ENCODE measurements around the gene CELF2. TPM values are rescaled to one million over a fixed set of nuclear protein-coding genes. Genes with fewer than 3 reads are reported as not detected.

CELF2 gene
- total RNA-seq, 4 donors from 2014 or later = 27.0 to 44.1 (median 31.3) TPM

DNA sequence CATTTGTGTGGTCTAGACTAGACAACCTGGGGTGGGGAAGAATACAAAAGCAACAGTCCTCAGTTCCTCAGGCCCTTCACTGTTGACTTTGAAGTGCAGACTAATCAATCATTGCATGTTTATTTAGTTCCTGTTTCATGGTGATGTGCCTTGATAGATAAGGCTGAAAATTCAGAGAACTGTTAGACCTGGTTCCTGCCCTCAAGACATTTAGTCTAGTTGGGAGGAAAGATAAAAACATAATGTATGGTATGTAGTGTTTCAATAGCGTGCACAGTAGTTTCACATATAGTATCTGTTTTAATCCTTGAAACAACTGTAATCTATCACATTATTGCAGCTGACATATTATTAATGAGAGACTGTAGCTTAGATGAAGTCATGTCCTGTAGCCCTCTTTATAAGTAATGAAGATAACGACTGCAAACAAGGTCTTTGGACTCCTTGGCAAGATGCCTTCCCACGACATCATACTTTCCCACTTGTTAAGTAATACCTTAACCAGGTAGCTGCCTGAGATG, 124.0 kb downstream of the CELF2 start:
- H3K36me3 ChIP-seq = no peaks in the 10 kb centered on the region
- no peak overlapping the region for H3K4me3 ChIP-seq
- H3K9me3 ChIP-seq = no peaks in the 10 kb centered on the region
- in situ Hi-C loops (cut with MboI; ENCODE audit: low pct_ligation_motif_present in 1 of 4, low pct_unique_long_range_greater_than_20kb in 1 of 4, low sequenced_read_pairs in 3 of 4) = no loop called here
- peaks cover 2 to 38% (median 25%) of the 10 kb centered on the region in 4 donors for H3K4me1 ChIP-seq
- WGBS, 2 donors (ENCODE audit: low coverage in 1 of 2) = 41 to 49% methylated on average over 3 of the region's 3 CpGs
- no peaks in the 10 kb centered on the region for H3K27me3 ChIP-seq
- intact Hi-C loops (cut with DNase I; ENCODE audit: low total_unique reads) = no loop called here
- TF ChIP-seq, protein P1, sequence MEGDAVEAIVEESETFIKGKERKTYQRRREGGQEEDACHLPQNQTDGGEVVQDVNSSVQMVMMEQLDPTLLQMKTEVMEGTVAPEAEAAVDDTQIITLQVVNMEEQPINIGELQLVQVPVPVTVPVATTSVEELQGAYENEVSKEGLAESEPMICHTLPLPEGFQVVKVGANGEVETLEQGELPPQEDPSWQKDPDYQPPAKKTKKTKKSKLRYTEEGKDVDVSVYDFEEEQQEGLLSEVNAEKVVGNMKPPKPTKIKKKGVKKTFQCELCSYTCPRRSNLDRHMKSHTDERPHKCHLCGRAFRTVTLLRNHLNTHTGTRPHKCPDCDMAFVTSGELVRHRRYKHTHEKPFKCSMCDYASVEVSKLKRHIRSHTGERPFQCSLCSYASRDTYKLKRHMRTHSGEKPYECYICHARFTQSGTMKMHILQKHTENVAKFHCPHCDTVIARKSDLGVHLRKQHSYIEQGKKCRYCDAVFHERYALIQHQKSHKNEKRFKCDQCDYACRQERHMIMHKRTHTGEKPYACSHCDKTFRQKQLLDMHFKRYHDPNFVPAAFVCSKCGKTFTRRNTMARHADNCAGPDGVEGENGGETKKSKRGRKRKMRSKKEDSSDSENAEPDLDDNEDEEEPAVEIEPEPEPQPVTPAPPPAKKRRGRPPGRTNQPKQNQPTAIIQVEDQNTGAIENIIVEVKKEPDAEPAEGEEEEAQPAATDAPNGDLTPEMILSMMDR (IDR thresholded peaks at IDR 0.05) = no peak
- TF ChIP-seq POLR2AphosphoS5 (IDR thresholded peaks at IDR 0.05) = peak in 1 of 3 donors; percentile 23
- TF ChIP-seq EP300 (IDR thresholded peaks at IDR 0.05; ENCODE audit: low read depth) = no peak
- TF ChIP-seq POLR2A (IDR thresholded peaks at IDR 0.05) = no peak
- peak overlapping the region in 1 of 4 donors; percentile 27 for H3K27ac ChIP-seq
- peak; percentile 75 for DNase-seq

DNA sequence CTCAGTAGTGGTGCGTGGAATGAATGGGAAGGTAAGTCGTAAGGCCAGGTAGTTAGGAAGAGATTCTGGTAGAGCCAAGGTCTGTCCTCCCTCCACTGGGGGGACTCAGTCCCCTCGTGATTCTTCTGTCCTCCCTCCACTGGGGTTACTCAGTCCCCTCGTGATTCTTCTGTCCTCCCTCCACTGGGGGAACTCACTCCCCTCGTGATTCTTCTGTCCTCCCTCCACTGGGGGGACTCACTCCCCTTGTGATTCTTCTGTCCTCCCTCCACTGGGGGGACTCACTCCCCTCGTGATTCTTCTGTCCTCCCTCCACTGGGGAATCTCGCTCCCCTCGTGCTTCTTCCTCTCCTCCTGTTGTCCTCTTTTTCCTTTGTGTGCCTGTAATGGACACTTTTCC, 125.1 kb downstream of the CELF2 start:
- Histone ChIP-seq H3K9me3 (no peaks in the 10 kb centered on the region), H3K36me3 (no peaks in the 10 kb centered on the region), H3K27ac (no peak overlapping the region), H3K27me3 (no peaks in the 10 kb centered on the region), H3K4me1 (peaks cover 2 to 48% (median 28%) of the 10 kb centered on the region in 4 donors), H3K4me3 (no peak overlapping the region)
- no peak for DNase-seq
- in situ Hi-C loops (cut with MboI; ENCODE audit: low pct_ligation_motif_present in 1 of 4, low pct_unique_long_range_greater_than_20kb in 1 of 4, low sequenced_read_pairs in 3 of 4) = no loop called here
- TF ChIP-seq POLR2AphosphoS5 (IDR thresholded peaks at IDR 0.05) (no peak), POLR2A (IDR thresholded peaks at IDR 0.05) (no peak), EP300 (IDR thresholded peaks at IDR 0.05; ENCODE audit: low read depth) (no peak)
- TF ChIP-seq, protein P1 (IDR thresholded peaks at IDR 0.05) = no peak
- 80 to 82% methylated on average over 8 of the region's 8 CpGs for WGBS, 2 donors (ENCODE audit: low coverage in 1 of 2)
- intact Hi-C loops (cut with DNase I; ENCODE audit: low total_unique reads) = no loop called here

DNA sequence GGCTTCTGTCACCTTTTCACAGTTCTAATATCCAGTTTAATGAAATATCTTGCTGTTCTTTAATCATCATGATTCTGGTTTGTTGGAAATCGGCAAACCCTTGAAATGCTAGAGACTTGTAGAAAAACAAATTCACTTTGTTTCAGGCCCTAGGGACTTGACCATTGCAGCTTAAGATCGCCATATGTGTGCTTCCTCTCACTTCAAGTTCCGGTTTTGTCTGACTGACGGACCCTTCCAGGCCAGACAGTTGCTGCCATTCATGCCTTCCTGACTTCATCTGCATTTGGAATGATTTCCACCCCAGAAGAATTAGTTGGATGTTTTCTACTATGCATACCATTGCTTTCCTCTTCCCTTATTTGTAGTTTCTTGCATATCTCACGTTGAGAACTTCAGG, 125.6 kb downstream of the CELF2 start:
- no peak overlapping the region for H3K27ac ChIP-seq
- in situ Hi-C loops (cut with MboI; ENCODE audit: low pct_ligation_motif_present in 1 of 4, low pct_unique_long_range_greater_than_20kb in 1 of 4, low sequenced_read_pairs in 3 of 4) (no loop called here), intact Hi-C loops (cut with DNase I; ENCODE audit: low total_unique reads) (no loop called here)
- H3K4me3 ChIP-seq = no peak overlapping the region
- H3K36me3 ChIP-seq = no peaks in the 10 kb centered on the region
- WGBS, 2 donors (ENCODE audit: low coverage in 1 of 2) = 73 to 83% methylated on average over 5 of the region's 5 CpGs
- DNase-seq = no peak
- peaks cover 2 to 46% (median 29%) of the 10 kb centered on the region in 4 donors for H3K4me1 ChIP-seq
- H3K27me3 ChIP-seq = no peaks in the 10 kb centered on the region
- TF ChIP-seq POLR2AphosphoS5 (IDR thresholded peaks at IDR 0.05) (no peak), POLR2A (IDR thresholded peaks at IDR 0.05) (no peak), EP300 (IDR thresholded peaks at IDR 0.05; ENCODE audit: low read depth) (no peak)
- TF ChIP-seq, protein P1 (IDR thresholded peaks at IDR 0.05) = no peak
- no peaks in the 10 kb centered on the region for H3K9me3 ChIP-seq

DNA sequence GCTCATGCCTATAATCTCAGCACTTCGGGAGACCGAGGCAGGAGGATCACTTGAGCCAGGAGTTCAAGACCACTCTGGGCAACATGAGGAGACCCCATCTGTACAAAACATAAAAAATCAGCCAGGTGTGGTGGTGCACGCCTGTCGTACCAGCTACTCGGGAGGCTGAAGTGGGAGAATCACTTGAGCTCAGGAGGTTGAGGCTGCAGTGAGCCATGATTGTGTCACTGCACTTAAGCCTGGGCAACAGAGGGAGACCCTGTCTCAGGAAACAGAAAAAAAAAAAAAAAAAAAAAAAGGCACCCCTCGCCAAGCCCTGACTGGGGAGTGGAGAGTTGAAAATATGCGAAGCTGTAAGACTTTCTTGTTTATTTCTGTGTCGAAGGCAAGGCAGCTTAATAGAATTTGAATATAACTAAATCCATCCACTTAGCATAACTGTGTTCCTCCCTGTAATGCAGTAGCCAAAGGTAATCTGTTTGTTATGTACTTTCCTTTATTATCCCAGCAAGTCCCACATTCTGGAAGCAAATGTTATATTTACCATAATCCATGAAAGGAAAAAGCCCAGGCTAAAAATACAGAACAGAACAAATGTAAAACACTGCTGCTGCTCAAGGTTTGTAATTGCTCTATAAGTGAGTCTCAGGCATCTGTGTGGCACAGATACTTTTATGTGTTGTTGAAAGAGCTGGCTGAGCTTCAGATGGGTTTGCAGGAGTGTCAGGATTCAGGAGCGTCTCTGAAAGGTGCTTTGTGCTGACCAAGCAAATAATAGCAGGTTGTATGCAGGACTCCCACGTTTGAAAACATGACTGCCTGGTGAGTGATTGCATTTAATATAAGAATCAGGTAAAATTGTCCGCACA, 127.2 kb downstream of the CELF2 start:
- Histone ChIP-seq H3K27ac (peak overlapping the region; percentile 57 to 69 (median 62)), H3K4me3 (no peak overlapping the region), H3K27me3 (no peaks in the 10 kb centered on the region), H3K9me3 (no peaks in the 10 kb centered on the region), H3K4me1 (peaks cover 2 to 55% (median 32%) of the 10 kb centered on the region in 4 donors), H3K36me3 (no peaks in the 10 kb centered on the region)
- in situ Hi-C loops (cut with MboI; ENCODE audit: low pct_ligation_motif_present in 1 of 4, low pct_unique_long_range_greater_than_20kb in 1 of 4, low sequenced_read_pairs in 3 of 4) (no loop called here), intact Hi-C loops (cut with DNase I; ENCODE audit: low total_unique reads) (no loop called here)
- no peak for TF ChIP-seq EP300 (IDR thresholded peaks at IDR 0.05; ENCODE audit: low read depth)
- TF ChIP-seq, protein P1 (IDR thresholded peaks at IDR 0.05) = no peak
- TF ChIP-seq POLR2AphosphoS5 (IDR thresholded peaks at IDR 0.05) = no peak
- no peak for TF ChIP-seq POLR2A (IDR thresholded peaks at IDR 0.05)
- DNase-seq = no peak
- WGBS, 2 donors (ENCODE audit: low coverage in 1 of 2) = 58 to 68% methylated on average over 4 to 11 of the region's 11 CpGs
